Stimulated activated CD4-positive, alpha-beta T cell treated with anti-CD3 and anti-CD28 coated beads, Interleukin-15, amount 100 ng/mL, for 1 hour (primary cell): ENCODE measurements around the gene DHRS7B.

ENCODE experiments used
- DNase-seq, 2 donors: peaks; one replicate each; pipeline ENCODE4 v3.0.0-alpha.2; 2020; ENCODE audit warnings: low read depth in 1 of 2, low spot score in 1 of 2

DHRS7B gene

GRCh38 chr17:21152731-21153130 lies 26.0 kb downstream of the DHRS7B start:
- DNase-seq, result no peak

DNA sequence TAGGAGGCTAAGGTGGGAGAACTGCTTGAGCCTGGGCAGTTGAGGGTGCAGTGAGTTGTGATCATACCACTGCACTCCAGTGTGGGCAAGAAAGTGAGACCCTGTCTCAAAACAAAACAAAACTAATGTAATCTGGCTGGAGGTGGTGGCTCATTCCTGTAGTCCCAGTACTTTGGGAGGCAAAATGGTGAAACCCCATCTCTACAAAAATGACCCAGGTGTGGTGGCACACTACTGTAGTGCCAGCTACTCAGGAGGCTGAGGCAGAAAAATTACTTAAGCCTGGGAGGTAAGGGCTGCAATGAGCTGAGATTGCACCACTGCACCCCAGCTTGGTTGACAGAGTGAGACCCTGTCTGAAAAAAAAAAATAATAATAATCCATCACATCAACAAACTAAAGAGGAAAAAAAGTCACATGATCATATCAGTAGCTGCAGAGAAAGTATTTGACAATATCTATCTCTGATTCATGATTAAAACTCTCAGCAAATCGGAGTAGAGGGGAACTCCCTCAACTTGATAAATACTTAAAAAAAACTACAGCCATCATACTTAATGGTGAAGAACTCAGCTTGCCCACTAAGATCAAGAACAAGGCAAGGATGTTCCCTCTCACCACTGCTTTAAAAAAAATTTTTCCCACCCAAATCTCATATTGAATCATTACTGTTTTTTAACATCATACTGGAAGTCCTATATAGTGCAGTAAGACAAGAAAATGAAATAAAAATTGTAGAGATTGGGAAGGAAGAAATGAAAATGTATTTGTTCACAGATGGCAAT lies 31.0 kb downstream of the DHRS7B start:
- no peak for DNase-seq

DNA sequence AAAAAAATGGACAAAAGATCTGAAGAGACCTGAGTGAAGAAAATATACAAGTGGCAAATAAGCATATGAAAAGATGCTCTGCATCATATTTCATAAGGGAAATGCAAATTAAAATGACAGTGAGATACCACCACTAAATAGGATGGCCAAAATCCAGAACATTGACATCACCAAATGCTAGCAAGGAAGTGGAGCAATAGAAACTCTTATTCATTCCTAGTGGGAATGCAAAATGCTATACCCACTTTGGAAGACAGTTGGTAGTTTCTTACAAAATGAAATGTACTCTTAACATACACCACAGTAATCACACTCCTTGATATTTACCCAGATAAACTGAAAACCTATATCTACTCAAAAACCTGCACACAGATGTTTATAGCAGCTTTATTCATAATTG lies 33.6 kb downstream of the DHRS7B start:
- no peak for DNase-seq

DNA sequence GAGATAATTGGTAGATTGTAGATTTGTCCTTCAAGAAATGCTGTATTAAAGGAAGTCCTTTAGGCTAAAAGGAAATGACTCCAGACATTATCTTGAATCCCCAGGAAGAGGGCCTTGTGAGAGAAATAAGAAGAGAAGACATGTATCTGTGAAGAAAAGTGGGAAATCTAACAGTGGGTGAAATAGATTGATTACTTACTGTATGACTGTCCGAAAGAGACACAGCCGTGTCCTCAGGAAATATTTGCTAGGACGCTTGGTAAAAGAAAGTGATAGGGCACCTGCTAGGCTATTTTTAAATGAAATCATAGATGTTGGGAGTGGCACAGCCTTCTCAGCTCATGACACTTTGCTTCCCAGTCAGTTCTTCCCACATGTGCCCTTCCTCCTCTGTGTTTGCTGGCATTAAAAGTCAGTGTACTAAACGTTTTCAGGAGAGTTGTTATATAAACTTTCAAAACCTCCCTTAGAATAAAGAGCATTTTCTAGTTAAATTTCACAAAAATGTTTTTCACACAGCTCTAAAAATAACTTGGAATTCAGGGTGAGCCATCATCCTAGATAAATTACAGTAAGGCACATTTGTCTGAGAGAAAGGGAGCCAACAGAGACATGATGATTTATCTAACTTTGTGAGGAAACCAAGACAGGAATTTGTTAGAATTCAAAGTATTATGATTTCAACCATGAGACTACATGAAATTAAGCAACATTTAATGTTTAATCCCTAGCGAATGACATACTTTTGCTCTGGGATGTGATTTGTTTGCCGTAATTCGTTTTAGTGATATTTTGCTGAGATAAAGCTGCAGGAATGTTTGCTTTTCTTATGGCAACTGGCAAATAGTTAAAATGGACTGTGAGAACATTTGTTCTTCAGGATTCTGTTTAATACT lies 35.0 kb downstream of the DHRS7B start:
- DNase-seq, result no peak

DNA sequence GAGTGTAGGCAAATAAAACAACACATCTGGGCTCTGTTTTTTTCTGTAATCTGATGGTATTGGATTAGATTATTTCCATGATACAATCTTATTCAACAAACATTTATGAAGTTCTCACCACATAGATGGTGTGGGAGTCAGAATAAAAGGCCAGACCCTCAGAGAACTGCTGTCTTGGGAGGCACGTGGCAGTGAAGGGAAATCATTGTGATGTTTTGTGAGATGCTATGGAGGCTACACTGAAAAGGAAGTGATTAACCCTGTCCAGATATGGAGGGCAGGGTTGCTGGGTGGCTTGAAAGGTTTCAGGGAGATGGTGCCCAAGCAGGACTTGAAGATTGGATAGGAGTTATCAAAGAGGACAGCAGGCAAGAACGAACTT lies 35.6 kb downstream of the DHRS7B start:
- no peak for DNase-seq

DNA sequence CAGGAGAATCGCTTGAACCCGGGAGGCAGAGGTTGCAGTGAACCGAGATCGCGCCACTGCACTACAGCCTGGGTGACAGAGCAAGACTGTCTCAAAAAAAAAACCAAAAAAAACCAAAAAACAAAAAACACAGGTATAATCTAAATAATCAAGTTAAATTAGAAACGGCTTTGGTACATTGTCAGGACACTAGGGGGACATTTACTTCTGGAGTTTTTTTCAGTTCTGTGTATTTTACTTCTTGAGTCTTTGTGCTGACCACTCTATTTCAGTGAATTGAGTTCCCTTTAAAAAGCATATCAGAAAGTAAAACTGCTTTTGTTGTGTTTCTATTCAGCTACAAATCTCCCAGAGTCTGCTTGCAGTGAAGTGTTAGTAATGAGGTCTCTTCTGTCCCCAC lies 36.3 kb downstream of the DHRS7B start:
- no peak for DNase-seq

DNA sequence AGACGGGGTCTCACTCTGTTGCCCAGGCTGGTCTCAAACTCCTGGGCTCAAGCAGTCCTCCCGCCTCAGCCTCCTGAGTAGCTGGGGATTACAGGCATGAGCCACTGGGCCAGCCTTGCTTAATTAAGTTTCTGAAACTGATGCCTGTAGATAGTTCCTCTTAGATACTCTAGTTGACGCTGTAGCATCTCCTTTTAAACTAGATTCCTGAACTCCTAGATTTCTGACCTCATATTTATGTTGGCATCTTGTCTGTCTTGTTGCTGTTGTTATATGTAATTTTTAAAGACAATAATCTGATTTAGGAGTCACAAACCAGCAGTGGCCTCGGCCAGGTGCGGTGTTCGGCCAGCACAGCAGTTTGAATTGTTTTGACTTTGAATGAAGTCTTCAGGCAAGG lies 37.5 kb downstream of the DHRS7B start:
- DNase-seq, result no peak

DNA sequence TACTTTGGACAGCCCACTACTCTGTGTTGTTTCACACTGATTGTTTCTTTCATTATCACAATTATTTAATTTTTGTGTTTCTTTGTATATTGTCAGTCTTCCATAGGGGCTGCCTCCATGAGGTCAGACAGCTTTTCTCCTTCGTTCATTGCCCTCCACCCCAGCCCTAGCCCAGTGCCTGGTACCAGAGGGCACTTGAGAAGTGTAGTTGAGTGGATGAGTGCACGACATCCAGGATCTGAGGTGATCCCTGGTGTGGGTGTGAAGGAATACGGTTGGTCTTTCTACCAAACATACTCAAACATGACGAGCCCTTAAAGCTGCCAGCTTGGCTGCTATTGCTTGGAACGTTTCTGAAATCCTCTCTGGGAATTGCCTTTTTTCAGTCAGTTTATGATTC lies 37.9 kb downstream of the DHRS7B start:
- no peak for DNase-seq

DNA sequence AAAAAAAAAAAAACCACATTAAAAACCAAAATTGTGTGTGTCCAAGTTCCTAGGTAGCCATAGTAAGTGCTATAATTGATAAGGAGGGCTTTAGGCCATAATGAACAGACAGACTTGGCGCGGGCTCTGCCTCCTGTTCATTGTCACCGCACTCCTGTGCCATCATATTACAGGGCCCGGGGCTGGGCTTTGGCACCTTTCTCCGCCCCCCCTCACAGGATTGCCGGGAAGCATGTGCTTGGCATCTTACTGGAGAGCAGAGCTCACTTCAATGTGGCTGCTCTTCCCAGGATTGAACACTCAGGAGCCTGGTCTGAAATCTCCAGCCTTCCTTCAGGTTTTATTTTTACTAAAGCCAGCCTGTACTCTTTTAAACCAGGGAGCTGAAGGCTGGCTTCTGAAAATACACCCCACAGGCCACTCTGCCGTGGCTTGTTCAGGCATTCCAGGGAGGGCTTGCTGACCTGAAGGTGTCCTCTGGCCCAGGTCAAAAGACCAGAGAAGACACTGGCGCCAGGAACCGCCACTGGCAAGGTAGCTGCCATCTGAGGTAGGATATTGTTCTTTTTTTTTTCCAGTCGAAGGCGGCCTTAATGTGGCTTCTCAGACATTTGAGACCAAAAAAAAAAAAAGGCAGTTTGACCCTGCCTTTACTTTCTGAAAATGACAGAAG lies 39.3 kb downstream of the DHRS7B start:
- DNase-seq, result no peak

GRCh38 chr17:21166595-21167210 lies 39.9 kb downstream of the DHRS7B start:
- no peak for DNase-seq

DNA sequence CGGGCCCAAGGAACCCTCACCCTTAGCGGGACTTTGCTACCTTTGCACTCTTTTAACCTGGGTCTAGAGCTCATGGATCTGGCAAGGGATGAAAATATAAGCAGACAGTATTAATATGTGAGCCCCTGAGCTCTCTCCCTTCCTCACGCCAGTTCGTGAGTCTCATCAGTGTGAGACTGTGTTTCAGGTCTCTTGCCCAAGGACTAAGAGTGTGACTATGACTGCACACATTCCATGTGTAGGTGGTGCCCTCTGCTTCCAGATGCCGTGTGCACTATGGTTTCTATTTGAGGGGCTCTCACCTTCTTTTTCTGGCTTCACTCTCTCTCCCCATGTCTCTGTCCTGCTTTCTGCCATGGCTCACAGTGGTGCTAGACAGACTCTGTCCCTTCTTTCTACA lies 40.5 kb downstream of the DHRS7B start:
- DNase-seq, result no peak

DNA sequence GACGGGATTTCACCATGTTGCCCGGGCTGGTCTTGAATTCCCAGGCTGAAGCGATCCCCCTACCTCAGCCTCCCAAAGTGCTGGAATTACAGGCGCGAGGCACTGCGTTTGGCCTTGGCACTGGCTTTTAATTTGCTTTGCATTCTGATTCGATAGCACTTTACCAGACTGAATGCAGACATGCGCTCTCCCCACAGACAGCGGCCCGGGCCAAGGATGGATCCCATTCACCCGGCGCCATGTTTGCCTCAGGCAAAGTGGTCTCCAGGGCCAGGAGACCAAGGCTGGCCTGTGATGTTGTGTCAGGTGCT lies 41.7 kb downstream of the DHRS7B start:
- DNase-seq, result no peak

- DNase-seq, result no peak
Observed at GRCh38 chr17:21169496-21169895, 42.7 kb downstream of the DHRS7B start.

- DNase-seq, result no peak
Observed at GRCh38 chr17:21170809-21171208, 44.0 kb downstream of the DHRS7B start.

- DNase-seq, result no peak
Observed at GRCh38 chr17:21171309-21171922, 44.7 kb downstream of the DHRS7B start.

DNA sequence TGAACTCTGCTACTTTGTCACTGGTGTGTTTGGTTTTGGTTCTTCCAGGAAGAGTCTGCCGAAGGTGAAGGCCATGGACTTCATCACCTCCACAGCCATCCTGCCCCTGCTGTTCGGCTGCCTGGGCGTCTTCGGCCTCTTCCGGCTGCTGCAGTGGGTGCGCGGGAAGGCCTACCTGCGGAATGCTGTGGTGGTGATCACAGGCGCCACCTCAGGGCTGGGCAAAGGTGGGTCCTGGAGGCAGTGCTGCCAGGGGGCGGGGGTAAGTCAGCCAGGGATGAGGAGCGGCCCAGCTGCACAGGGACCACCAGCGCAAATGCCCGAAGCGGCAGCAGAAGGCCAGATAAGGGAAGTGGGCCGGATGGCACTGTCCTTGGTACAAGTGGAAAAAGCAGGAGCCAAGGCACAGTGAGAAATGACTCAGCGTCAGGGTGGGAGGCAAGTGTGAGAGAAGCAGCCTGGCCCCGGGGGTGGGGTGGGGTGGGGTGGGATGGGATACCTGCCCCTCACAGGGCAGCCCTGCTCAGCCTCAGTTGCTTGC lies 45.3 kb downstream of the DHRS7B start:
- DNase-seq, result no peak

DNA sequence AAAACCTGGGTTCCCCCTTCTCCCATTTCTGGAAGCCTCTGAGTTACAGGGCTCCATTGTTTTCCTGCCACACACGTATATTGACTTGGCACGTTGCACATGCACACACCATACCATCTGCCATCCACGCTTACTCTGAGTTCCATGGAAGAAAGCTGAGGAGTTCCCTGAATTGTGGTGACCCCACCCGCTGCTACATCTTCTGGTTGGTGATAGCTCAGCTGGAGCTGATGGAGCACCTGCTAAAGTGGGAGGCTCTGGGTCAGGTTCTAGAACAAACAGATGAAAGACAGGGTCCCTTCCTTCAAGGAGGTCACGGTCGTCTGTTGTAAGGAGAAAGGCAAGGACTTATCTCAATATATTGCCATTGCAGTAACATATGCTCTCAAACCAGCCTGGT lies 46.1 kb downstream of the DHRS7B start:
- DNase-seq, result no peak

GRCh38 chr17:21173543-21173942 lies 46.8 kb downstream of the DHRS7B start:
- no peak for DNase-seq

DNA sequence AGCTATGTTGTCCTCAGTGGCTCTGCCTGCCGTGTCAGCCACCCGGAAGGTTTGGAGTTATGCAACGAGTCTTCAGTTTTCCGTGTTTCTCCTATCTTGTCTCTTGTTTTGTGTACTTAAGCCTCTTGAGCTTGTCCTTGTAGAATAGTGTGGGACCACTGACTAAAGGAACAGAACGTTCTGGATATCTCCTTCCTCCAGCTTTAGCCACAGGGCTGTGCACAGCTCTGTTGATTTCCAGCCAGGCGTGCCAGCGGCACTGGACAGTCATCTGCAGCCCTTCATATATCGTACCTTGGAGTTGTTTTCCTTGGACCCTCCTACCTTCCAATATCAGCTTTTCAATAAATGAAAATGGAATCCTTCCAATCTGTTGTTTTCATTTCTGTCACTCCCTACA lies 47.4 kb downstream of the DHRS7B start:
- no peak for DNase-seq

GRCh38 chr17:21174713-21175112 lies 47.9 kb downstream of the DHRS7B start:
- no peak for DNase-seq
